GM19395 (cell line): Measurements from ENCODE around the gene ELMO1.

Experiments
- ATAC-seq: cut with Tn5 transposase; IDR thresholded peaks from one replicate; pipeline ENCODE4 v1.9.1; 2021; ENCODE audit warnings: mild to moderate bottlenecking, moderate library complexity; ENCODE audit not compliant: unreplicated experiment

The ELMO1 gene

GRCh38 chr7:36870625-36871354 is 577.9 kb downstream of the ELMO1 start:
- no peak for ATAC-seq

- ATAC-seq, result no peak
Observed at GRCh38 chr7:36868727-36869411, 579.8 kb downstream of the ELMO1 start.

GRCh38 chr7:36865019-36865418 is 583.6 kb downstream of the ELMO1 start:
- ATAC-seq, result no peak

DNA sequence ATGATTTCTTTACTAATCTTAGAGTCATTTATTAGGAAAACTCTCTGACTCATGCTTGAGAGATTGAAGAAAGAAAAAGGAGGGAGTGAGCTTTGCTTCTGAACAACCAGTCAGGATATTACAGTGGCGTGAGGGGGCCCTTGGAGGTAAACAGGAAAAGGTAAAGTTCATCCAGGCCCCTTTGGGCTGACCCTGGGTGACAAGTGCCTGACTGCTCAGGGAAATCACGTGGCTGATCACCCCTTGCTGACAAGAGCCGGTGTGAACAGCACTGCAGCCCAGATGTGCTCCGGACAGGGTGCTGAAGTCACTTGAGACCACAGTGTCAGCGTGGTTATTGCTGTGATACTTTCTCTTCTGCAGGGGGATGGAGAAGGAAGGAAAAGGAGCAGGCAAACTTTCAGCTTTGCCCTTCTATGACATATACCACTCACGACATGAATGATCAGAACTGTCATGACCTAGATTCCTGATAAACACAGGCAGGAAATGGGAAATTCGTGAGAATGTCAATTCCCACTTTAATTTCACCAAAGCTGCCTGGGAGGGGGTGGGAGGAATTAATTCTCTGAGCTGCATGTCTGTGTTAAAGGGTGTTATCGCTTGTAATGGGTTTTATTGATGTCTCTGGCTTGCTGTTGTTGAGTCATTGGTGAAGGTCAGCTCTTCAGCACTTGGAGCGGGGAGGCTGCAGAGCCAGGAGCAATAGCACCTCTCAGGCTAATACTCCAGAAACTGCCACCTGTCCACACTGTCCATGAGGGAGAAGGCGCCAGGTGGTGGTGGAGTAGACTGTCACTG is 584.6 kb downstream of the ELMO1 start:
- no peak for ATAC-seq

GRCh38 chr7:36862771-36863261 is 585.8 kb downstream of the ELMO1 start:
- ATAC-seq, result no peak

- ATAC-seq, result no peak
Observed at GRCh38 chr7:36861656-36862055, 587.0 kb downstream of the ELMO1 start.

GRCh38 chr7:36860681-36861080 is 588.0 kb downstream of the ELMO1 start:
- no peak for ATAC-seq

DNA sequence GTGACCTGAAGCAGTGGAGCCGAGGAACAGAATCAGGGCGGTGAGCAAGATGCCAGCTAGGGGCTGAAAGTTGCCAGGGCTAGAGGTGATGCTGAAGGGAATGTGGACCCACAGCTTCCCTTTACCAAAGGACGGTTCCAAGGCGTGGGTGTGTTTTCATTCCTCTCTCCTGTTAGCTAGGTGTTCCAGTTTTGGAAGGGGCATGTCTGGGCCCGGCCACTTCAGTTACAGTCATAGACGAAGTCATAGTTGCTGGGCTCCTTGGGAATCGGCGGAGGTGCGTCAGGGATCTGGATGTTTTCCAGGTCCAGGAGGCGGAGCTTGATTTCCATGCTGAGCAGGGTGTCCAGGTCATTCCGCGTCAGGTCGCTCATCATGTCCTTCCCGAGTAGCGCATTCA is 593.3 kb downstream of the ELMO1 start:
- ATAC-seq, result no peak

DNA sequence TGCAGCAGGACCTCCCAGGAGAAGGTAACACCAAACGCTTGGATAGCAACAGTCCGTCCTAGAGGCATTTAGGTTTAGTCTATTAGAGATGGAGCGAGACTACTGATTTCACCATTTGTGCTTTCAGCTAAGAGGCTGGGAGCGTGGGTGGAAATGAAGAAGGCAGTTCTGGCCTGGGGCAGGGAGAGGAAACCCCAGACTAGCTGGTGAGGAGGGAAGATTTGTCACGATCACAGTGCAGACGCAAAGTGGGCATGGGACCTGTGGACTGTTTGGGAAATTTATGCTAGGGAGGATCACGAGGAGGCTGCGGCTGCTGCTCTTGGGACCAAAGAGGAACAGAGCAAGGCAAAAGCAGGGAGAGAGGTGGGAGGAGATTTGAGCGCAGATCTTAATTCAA is 594.0 kb downstream of the ELMO1 start:
- ATAC-seq, result no peak

DNA sequence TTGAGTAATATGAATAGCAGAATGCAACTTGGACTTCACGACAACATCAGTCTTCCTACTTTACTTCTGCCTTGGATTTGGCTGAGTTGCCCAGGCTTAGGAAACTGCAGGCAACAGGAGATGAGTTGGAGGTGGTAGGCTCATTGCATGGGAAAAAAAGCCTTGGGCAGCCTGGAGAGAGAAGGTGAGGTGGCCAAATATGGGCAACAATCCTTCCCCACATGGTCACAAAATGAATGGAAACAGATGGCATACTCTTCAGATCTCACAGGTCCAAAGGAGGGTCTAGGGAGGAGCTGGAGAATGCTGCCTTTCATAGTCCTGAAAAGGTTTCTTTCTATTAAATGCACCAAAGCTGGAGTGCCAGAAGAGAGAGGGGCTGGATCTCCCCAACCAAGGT is 595.7 kb downstream of the ELMO1 start:
- ATAC-seq, result no peak

GRCh38 chr7:36852017-36852416 is 596.6 kb downstream of the ELMO1 start:
- ATAC-seq, result no peak

DNA sequence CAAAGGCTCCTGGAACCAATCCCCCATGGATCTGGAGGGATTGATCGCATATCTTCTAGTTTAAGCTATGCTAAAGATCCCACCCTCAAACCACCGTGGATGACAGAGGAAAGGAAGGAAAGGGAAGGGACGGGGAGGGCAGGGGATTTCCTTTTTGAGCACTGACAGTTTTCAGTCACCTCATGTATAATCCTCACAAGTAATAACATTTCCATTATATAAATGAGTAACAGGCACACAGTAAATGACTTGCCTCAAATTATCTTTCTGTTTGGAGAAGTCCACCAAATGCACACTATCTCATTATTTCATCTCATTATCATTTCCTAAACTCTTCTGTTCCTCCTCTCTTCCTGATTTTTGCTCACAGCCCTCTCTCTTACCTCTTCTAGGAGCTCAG is 597.3 kb downstream of the ELMO1 start:
- no peak for ATAC-seq

- ATAC-seq, result no peak
Observed at GRCh38 chr7:36847946-36848345, 600.7 kb downstream of the ELMO1 start.

GRCh38 chr7:36844374-36844773 is 604.3 kb downstream of the ELMO1 start:
- no peak for ATAC-seq

DNA sequence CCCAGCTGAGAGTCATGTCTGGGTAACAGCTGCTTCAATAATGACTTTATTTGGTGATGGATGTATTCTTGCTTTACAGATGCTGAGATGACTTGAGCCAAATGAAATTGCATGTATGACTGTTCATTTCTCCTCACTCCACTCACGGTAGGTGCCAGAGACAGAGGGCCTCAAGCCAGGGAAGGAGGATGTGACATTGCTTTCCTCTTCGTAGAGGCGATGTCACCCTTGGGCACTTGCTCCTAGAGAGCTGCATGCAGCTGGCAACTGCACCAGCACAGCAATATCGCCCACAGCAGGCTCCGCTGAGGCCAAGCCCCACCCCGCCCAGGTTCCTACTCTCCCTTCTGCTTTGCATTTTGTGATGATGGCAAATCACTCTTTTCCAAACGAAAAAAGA is 607.8 kb downstream of the ELMO1 start:
- no peak for ATAC-seq

- ATAC-seq, result no peak
Observed at GRCh38 chr7:36838616-36839225, 609.9 kb downstream of the ELMO1 start.

GRCh38 chr7:36831049-36831448 is 617.6 kb downstream of the ELMO1 start:
- ATAC-seq, result no peak

GRCh38 chr7:36827726-36828703 is 620.6 kb downstream of the ELMO1 start:
- ATAC-seq, result no peak

DNA sequence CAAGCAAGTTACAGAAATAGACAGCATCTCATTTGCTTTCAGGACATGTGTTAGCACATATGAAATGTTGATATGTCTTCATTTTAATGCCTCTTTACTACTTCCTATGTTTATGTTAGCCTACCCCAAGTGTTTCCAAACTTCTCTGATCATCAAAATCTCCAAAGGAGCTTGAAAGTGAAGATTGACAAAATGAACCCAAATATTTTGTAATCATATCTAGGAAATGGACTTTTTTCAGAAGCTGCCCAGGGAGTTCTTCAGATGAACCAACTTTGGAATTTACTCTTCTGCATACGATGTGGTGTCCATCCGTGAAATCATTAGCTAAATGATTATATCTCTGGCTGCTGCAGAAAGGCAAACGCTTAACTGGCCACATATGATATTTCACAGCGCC is 623.2 kb downstream of the ELMO1 start:
- no peak for ATAC-seq

DNA sequence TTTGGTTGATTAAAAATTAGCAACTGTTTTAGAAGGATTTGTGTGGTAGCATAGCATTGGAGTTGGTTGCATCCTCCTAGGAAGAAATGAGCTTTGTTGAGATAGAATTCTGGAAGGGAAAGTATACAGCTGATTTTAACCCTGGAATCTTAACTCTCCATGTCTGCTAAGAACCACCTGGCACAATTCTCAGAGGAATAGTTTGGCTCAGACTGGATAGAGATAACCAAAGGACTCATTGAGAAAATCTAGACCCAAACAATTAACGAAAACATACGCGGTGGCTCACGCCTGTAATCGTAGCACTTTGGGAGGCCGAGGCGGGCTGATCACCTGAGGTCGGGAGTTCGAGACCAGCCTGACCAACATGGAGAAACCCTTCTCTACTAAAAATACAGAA is 625.3 kb downstream of the ELMO1 start:
- ATAC-seq, result no peak
